AG04450 (cell line): ENCODE results near the gene BCAP29. TPM values are rescaled to one million over a fixed set of nuclear protein-coding genes. Genes with fewer than 3 reads are reported as not detected.

Experiments used
- CTCF ChIA-PET: fragments of 300-600, 350-600 bp; formaldehyde crosslinking; extraction: SDS; loops from one replicate; lab custom pipeline; 2022; ENCODE audit warnings: antibody characterized with exemption, inconsistent platforms; lab: Charles Lee
- POLR2A ChIA-PET: fragments of 350-600 bp; formaldehyde crosslinking; extraction: SDS; loops from one replicate; lab custom pipeline; 2021; ENCODE audit warnings: antibody characterized with exemption, inconsistent platforms; lab: Yijun Ruan, JAX
- DNase-seq: peaks from one replicate; pipeline ENCODE4 v3.0.0-alpha.2; 2011; ENCODE audit warnings: low read depth, low spot score
- H3K27ac ChIP-seq: one replicate; pipeline ENCODE4 v1.5.1; 2012; ENCODE audit warnings: low read depth, low read length, control low read depth
- H3K27me3 ChIP-seq: one replicate; pipeline ENCODE4 v1.6.0; 2012; ENCODE audit warnings: low read length; ENCODE audit not compliant: control insufficient read depth, insufficient read depth
- H3K4me3 ChIP-seq: 2 replicates; pipeline ENCODE4 v1.5.1; 2011; ENCODE audit warnings: mild to moderate bottlenecking, low read depth, low read length, control low read depth
- H3K9me3 ChIP-seq: 2 replicates; pipeline ENCODE4 v1.5.1; 2012; ENCODE audit warnings: low read length; ENCODE audit not compliant: control insufficient read depth, insufficient read depth
- polyA plus RNA-seq: library from polyadenylated mRNA; depleted of rRNA; stranded (reverse); fragments of >200 nt; gene quantifications from 2 replicates; pipeline ENCODE4 v1.2.3, GENCODE V29; 2011
- TF ChIP-seq, protein P1 (sequence below): IDR thresholded peaks from 2 replicates; pipeline ENCODE4 v1.5.1; 2011; ENCODE audit warnings: low read depth, low read length, control low read depth, inconsistent platforms

The BCAP29 gene
- polyA plus RNA-seq, 1 experiment, result 56.9 TPM

DNA sequence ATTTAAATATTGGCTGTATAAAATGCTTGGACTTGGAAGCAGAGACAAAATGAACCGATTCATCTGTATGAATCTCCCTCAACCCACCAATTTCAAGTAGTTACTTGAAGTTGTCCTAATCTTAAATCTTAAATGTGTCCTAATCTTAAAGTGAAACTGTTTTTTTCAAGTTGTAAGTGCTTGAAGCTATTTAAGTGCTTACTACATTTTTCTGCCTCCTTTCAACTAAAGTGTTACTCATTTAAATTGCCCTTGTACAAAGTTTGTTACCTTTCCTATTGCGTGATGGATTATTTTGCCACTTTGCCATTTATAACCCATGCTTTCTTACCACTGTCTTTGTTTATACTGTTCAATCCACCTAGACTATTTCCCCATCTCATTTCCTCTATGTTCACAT is 2.8 kb downstream of the BCAP29 start:
- POLR2A ChIA-PET, result interaction anchor here (1.7 kb wide), 1 partner anchor 19 kb away, joined by 6 read pairs; the partner anchor contains the start of genes COG5 and DUS4L
- CTCF ChIA-PET, result no interaction called here
- no peak for DNase-seq
- H3K9me3 ChIP-seq, result no peaks in the 10 kb centered on the region
- H3K27ac ChIP-seq, result no peak overlapping the region
- TF ChIP-seq, protein P1, sequence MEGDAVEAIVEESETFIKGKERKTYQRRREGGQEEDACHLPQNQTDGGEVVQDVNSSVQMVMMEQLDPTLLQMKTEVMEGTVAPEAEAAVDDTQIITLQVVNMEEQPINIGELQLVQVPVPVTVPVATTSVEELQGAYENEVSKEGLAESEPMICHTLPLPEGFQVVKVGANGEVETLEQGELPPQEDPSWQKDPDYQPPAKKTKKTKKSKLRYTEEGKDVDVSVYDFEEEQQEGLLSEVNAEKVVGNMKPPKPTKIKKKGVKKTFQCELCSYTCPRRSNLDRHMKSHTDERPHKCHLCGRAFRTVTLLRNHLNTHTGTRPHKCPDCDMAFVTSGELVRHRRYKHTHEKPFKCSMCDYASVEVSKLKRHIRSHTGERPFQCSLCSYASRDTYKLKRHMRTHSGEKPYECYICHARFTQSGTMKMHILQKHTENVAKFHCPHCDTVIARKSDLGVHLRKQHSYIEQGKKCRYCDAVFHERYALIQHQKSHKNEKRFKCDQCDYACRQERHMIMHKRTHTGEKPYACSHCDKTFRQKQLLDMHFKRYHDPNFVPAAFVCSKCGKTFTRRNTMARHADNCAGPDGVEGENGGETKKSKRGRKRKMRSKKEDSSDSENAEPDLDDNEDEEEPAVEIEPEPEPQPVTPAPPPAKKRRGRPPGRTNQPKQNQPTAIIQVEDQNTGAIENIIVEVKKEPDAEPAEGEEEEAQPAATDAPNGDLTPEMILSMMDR, result no peak
- no peak overlapping the region for H3K4me3 ChIP-seq
- H3K27me3 ChIP-seq, result no peaks in the 10 kb centered on the region

DNA sequence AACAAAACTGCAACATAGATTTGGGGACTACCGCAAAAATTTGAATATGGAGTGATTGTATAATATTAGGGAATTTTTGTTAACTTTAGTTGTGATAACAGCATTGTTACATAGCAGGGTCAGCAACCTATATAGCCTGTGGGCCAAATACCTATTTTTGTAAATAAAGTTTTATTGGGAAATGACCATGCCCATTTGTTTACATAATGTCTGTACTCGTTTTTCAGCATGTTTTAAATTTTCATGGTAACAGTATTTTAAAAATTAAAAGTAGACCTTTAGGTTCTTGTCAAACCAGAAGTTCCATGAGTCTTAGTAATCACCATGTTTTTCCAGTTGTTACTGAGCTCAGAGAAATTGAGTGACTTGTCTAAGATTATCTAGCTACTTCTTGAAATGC is 4.7 kb downstream of the BCAP29 start:
- ChIA-PET CTCF (no interaction called here), POLR2A (no interaction called here)
- no peak overlapping the region for H3K4me3 ChIP-seq
- TF ChIP-seq, protein P1, result no peak
- no peak overlapping the region for H3K27ac ChIP-seq
- H3K9me3 ChIP-seq, result no peaks in the 10 kb centered on the region
- DNase-seq, result no peak
- no peaks in the 10 kb centered on the region for H3K27me3 ChIP-seq

- H3K27ac ChIP-seq, result no peak overlapping the region
- DNase-seq, result no peak
- POLR2A ChIA-PET, result no interaction called here
- no peaks in the 10 kb centered on the region for H3K27me3 ChIP-seq
- TF ChIP-seq, protein P1, result no peak
- no peak overlapping the region for H3K4me3 ChIP-seq
- H3K9me3 ChIP-seq, result no peaks in the 10 kb centered on the region
- CTCF ChIA-PET, result no interaction called here
Observed at GRCh38 chr7:107588529-107589130, 8.6 kb downstream of the BCAP29 start.

GRCh38 chr7:107591421-107591820 is 11.4 kb downstream of the BCAP29 start:
- Histone ChIP-seq H3K4me3 (no peak overlapping the region), H3K27ac (no peak overlapping the region), H3K27me3 (no peaks in the 10 kb centered on the region), H3K9me3 (no peaks in the 10 kb centered on the region)
- no peak for DNase-seq
- TF ChIP-seq, protein P1, result no peak
- CTCF ChIA-PET, result interaction anchor here (0.5 kb wide), 1 partner anchor 261 kb away, joined by 4 read pairs; no protein-coding TSS in a partner anchor
- POLR2A ChIA-PET, result no interaction called here

DNA sequence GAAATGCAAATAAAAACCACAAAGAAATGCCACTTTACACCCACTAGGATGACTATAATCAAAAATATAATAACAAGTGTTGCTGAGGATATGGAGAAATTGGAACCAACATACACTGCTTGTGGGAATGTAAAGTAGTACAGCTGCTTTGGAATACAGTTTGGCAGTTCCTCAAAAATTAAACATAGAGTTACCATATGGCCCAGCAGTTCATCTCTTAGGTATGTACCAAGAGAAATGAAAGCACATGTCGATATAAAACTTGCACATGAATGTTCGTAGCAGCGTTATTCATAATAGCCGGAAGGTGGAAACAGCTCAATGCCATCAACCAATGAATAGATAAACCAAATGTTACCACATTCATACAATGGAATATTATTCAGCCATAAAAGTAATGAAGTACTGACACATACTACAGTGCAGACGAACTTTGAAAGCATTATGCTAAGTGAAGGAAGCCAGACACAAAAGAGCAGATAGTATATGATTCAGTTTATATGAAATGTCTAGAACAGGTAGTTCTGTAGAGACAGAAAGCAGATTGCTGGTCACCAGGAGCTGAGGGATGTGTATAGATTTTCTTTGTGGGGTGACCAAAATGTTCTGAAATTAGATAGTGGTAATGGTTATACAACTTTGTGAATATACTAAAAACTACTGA is 12.4 kb downstream of the BCAP29 start:
- TF ChIP-seq, protein P1, result no peak
- Histone ChIP-seq H3K27ac (no peak overlapping the region), H3K4me3 (no peak overlapping the region), H3K9me3 (no peaks in the 10 kb centered on the region), H3K27me3 (no peaks in the 10 kb centered on the region)
- ChIA-PET POLR2A (interaction anchor here (0.9 kb wide), 1 partner anchor 12 kb away, joined by 3 read pairs; the partner anchor contains the start of gene BCAP29), CTCF (no interaction called here)
- DNase-seq, result peak; percentile 63
